ENCODE data around the gene EEIG1. TPM values are rescaled to one million over a fixed set of nuclear protein-coding genes. Genes with fewer than 3 reads are reported as not detected.

Gene EEIG1
- total and polyA plus RNA-seq, 2 of the 4 experiments (the other 2 are of a cell fraction) = 1.1 to 23.2 TPM

GRCh38 chr9:127955294-127956015 lies 25.3 kb downstream of the EEIG1 start:
- peaks cover 28% of the 10 kb centered on the region for H4K20me1 ChIP-seq (ENCODE audit: insufficient read depth, low read length)
- intact Hi-C loops (cut with micrococcal nuclease) = no loop called here

More at GRCh38 chr9:127955294-127956015, 25.3 kb downstream of the EEIG1 start:
- Histone ChIP-seq H4K5ac (ENCODE audit: low read depth, low read length) (no peak overlapping the region), H3K4me2 (ENCODE audit: low read depth, low read length) (no peak overlapping the region), H2BK20ac (ENCODE audit: low read depth, low read length) (no peak overlapping the region), H3K56ac (ENCODE audit: extremely low read depth, insufficient read depth, low read length) (no peak overlapping the region), H3K27ac (ENCODE audit: insufficient read depth, low read length) (no peak overlapping the region), H2BK120ac (ENCODE audit: low read depth, low read length) (no peak overlapping the region), H2AFZ (replicated peaks; ENCODE audit: low read length, poor library complexity) (peak overlapping the region; percentile 72), H3K79me1 (ENCODE audit: low read depth in 1 of 2, low read length in 2 of 2) (peaks cover 7 to 63% of the 10 kb centered on the region in 2 experiments), H3K4me1 (ENCODE audit: control insufficient read depth, insufficient read depth, low read length) (peaks cover 4% of the 10 kb centered on the region), H3K4ac (ENCODE audit: low read depth, low read length) (no peak overlapping the region), H3K36me3 (ENCODE audit: control insufficient read depth, insufficient read depth, low read length) (peaks cover 1% of the 10 kb centered on the region; the same call in 1 of the 2 replicates), H4K8ac (ENCODE audit: low read depth in 2 of 2, low read length in 2 of 2) (no peak overlapping the region), H3K9ac (ENCODE audit: low read depth, low read length) (no peak overlapping the region), H3K9me3 (ENCODE audit: control insufficient read depth, insufficient read depth, low read length) (no peaks in the 10 kb centered on the region; the same call in 1 of the 2 replicates), H3K23ac (ENCODE audit: low read depth, low read length) (no peak overlapping the region; the same call in 1 of the 2 replicates), H2BK15ac (ENCODE audit: low read depth, low read length) (no peak overlapping the region), H2AK5ac (ENCODE audit: low read depth, low read length) (peak overlapping the region; percentile 60; the same call in 1 of the 2 replicates), H3K14ac (replicated peaks; ENCODE audit: low read depth, low read length) (no peak overlapping the region; the same call in 1 of the 2 replicates), H4K91ac (ENCODE audit: insufficient read depth, low read depth, low read length) (no peak overlapping the region), H3K18ac (ENCODE audit: low read depth, low read length) (no peak overlapping the region), H2AK9ac (replicated peaks; ENCODE audit: low read depth, low read length, poor library complexity) (peak overlapping the region; percentile 72), H3K27me3 (ENCODE audit: control insufficient read depth, insufficient read depth, low read length) (no peaks in the 10 kb centered on the region), H3K9me1 (ENCODE audit: insufficient read depth, low read length) (peaks cover 9% of the 10 kb centered on the region), H3K4me3 (ENCODE audit: insufficient read depth, low read depth, low read length) (no peak overlapping the region), H2BK5ac (ENCODE audit: low read depth, low read length, poor library complexity, severe bottlenecking) (no peak overlapping the region)
- dilution Hi-C loops (cut with HindIII; ENCODE audit: low sequenced_read_pairs, unreplicated experiment) = no loop called here
- ChIA-PET POLR2A (ENCODE audit: unreplicated experiment) (no interaction called here), CTCF (interaction anchor here (1.1 kb wide), 1 partner anchor 18 kb away, joined by 3 read pairs; the partner anchor contains the start of gene DPM2)
- TF ChIP-seq MAZ (IDR thresholded peaks at IDR 0.05; ENCODE audit: borderline replicate concordance, low read depth, low read length) = no peak
- TF ChIP-seq FOS (IDR thresholded peaks at IDR 0.05; ENCODE audit: low read depth, low read length) = peak; percentile 55; the same call in 1 of the 2 replicates
- ATAC-seq (ENCODE audit: low read depth) = peak; percentile 42
- 100% methylated on average over 1 of the region's 12 CpGs; no CpG with 5 or more reads in 1 of the 2 experiments for WGBS, 2 experiments (ENCODE audit: extremely low coverage in 2 of 2, insufficient read length in 1 of 2)
- DNase-seq = peak; percentile 43
- in situ Hi-C loops (cut with MboI; ENCODE audit: low sequenced_read_pairs) = loop anchor here (5.0 kb wide), 1 partner anchor 77 kb away; no protein-coding TSS in a partner anchor
- no TSS peak for BruUV-seq (replicated peaks)
